HTERT RPE-1 (cell line): Measurements from ENCODE around the gene CTNND2.

Source experiments
- in situ Hi-C: fragments of 300-500 bp; cut with MboI; formaldehyde crosslinking; loops from 4 replicates; pipeline ENCODE4 v1.14.3; 2020; ENCODE audit warnings: low sequenced_read_pairs

CTNND2 gene

GRCh38 chr5:11277323-11277722, 626.9 kb downstream of the CTNND2 start:
- in situ Hi-C loops: no loop called here

- in situ Hi-C loops: no loop called here
These were observed 630.9 kb downstream of the CTNND2 start for GRCh38 chr5:11273180-11273903.

- in situ Hi-C loops: no loop called here
These were observed 634.7 kb downstream of the CTNND2 start for GRCh38 chr5:11269515-11269914.

- in situ Hi-C loops: no loop called here
These were observed 635.4 kb downstream of the CTNND2 start for GRCh38 chr5:11268891-11269290.

GRCh38 chr5:11266331-11266730, 637.9 kb downstream of the CTNND2 start:
- in situ Hi-C loops: no loop called here

GRCh38 chr5:11261241-11261640, 643.0 kb downstream of the CTNND2 start:
- in situ Hi-C loops: no loop called here

- in situ Hi-C loops: no loop called here
These were observed 646.2 kb downstream of the CTNND2 start for GRCh38 chr5:11258001-11258400.

- in situ Hi-C loops: no loop called here
These were observed 651.7 kb downstream of the CTNND2 start for GRCh38 chr5:11252523-11252922.

- in situ Hi-C loops: no loop called here
These were observed 652.2 kb downstream of the CTNND2 start for GRCh38 chr5:11252075-11252474.

- in situ Hi-C loops: no loop called here
These were observed 653.0 kb downstream of the CTNND2 start for GRCh38 chr5:11251247-11251646.

GRCh38 chr5:11248966-11249365, 655.3 kb downstream of the CTNND2 start:
- in situ Hi-C loops: no loop called here

GRCh38 chr5:11247224-11247623, 657.0 kb downstream of the CTNND2 start:
- in situ Hi-C loops: no loop called here

GRCh38 chr5:11240293-11241190, 663.7 kb downstream of the CTNND2 start:
- in situ Hi-C loops: no loop called here

- in situ Hi-C loops: no loop called here
These were observed 664.8 kb downstream of the CTNND2 start for GRCh38 chr5:11239261-11240015.

- in situ Hi-C loops: no loop called here
These were observed 669.7 kb downstream of the CTNND2 start for GRCh38 chr5:11234501-11234911.

- in situ Hi-C loops: no loop called here
These were observed 673.4 kb downstream of the CTNND2 start for GRCh38 chr5:11230890-11231289.

- in situ Hi-C loops: no loop called here
These were observed 677.2 kb downstream of the CTNND2 start for GRCh38 chr5:11227064-11227463.

- in situ Hi-C loops: no loop called here
These were observed 679.6 kb downstream of the CTNND2 start for GRCh38 chr5:11224436-11225187.

- in situ Hi-C loops: no loop called here
These were observed 682.1 kb downstream of the CTNND2 start for GRCh38 chr5:11222169-11222568.

GRCh38 chr5:11214864-11215644, 689.2 kb downstream of the CTNND2 start:
- in situ Hi-C loops: no loop called here
